NCI-H2227 (cell line): ENCODE measurements around the gene STK35.

Source experiments
- DNase-seq: peaks from one replicate; lab custom pipeline; 2025; ENCODE audit not compliant: unreplicated experiment; lab: John Stamatoyannopoulos, UW

STK35 gene

DNA sequence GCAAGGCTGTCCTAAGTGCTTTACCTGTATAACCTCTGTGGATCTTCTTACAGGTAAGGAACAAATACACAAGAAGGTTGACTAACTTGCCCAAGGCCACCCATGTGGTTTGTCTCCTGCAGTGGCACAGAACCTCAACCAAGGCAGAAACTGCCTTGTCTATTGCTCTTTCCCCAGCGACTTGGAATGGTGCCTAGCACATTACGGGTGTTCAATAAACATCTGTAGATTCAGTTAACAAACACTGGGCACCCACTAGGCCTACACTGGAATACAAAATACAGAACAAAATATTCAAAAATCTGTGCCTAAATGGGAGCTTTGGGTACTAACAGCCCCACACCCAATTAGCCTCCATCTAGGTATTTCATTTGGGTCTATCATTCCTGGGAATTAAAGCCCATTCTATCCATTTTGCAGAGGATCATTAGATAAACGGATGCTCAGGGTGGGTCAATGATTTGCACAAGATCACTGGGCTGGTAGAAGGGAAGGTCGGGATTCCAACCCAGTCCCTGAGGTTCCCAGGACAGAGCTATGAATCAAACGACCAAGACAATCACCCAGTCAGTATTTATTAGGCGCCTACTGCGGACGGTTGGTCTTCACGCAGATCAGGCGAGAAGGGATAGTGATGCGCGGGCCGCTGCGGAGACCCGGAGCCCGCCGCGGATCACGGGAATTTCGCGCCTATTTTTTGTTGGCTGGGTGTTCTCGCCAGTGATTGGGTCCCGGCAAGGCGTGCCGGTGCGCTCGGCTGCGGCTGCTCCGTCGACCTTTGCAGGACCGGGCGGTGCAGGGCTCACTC, at the start of gene STK35:
TSS of gene STK35 (plus strand) at position 771 of the 808 bp plus-strand sequence. CDS start 55 bp downstream, outside the sequence.
- peak; percentile 92 for DNase-seq

DNA sequence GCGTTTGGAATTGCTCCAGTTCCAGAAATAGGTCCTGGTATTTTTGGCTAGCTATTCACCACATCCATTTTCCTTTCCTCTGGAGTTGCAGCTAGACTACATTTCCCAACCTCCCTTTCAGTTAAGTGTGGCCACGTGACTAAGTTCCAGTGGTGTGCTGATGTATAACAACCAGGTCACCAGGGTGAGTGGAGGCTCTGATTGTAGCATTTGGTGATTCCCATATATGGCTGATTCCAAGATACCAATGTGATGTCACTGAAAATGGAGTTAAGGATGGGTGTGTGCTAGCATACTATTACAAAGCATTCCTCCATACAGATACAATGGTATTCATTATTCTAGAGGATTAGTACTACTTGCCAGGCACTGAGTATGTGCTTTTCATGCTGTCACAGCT, 49.7 kb upstream of the STK35 start:
- no peak for DNase-seq

DNA sequence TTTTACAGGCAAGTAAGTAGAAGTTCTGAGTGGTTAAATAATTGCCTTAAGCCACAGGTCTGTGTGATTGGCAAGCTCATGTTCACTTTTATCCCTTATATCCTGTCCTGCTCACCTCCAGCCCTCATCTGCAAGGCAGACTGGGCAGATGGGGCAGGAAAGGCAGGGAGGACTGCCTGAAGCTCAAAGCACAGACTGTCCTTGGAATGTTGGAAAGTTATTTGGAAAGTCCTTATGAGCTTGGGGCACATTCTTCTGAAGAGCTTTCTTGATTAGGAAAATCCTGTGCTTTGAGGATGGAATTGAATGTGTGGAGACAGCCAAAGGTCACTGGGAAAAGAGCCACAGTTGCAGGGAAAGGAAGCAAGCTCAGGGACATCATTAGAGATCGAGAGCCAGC, 48.9 kb upstream of the STK35 start:
- DNase-seq = no peak

DNA sequence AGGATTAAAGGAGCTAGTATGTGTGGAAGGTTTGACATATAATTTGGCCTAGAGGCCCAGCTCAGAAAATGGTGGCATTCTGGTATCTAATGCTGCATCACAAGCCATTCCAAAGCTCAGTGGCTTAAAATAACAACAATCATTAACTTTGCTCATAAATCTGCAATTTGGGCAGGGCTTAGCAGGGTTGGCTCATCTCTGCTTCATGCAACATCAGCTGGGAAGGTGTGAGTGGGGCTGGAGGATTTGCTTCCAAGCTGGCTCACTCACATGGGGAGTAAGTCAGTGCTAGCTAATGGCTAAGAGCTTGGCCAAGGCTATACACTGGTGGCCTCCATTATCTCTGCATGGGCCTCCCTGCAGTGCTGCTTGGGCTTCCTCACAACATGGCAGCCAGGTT, 48.0 kb upstream of the STK35 start:
- DNase-seq = no peak

DNA sequence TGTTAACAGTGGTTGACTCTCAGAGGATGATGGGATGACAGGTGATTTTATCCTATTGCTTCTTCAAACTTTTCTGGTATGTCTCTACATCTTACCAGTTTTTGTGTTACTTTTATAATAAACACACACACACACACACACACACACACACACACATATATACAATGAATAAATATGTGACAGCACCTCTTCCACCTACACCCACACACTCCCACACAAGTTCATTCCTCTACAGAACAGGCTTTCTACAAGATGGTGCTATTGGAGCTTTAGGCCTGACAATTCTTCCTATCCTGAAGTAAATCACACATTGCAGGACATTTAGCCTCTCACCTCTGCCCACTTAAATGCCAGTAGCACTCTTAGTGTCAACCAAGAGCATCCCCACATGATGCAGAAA, 46.7 kb upstream of the STK35 start:
- no peak for DNase-seq

DNA sequence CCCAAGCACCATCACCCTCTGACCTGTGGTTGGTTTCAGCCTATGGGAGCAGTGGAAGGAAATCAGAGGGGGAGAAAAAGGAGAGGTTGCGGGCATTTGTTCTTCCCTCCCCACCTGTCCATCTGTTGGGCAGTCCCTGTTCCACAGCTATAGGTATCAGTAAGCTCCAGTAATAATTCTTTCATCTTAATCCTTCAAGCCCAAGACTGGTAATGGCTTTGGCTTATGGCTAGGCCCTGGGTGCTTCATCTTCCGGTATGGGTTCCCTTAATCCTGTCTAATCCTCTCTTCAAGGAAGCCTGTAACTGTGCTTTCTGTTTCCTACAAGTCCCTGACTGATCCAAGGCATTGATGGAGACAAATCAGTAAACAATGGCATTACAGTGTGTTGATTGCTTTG, 42.2 kb upstream of the STK35 start:
- DNase-seq = no peak

DNA sequence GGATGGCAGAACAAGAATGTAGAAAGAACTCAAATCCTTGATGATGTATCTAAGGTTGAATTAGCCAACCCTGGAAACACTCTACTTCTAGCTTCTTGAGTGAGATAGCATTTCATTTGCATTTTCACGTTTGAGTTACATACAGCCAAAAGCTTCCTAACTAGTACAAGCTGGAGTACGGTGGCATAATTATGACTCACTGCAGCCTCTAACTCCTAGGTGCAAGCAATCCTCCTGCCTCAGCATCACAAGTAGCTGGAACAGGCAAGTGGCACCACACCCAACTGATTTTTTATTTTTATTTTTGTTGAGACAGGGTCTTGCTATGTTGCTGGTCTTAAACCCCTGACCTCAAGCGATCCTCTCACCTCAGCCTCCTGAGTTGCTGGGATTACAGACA, 36.5 kb upstream of the STK35 start:
- DNase-seq = no peak

DNA sequence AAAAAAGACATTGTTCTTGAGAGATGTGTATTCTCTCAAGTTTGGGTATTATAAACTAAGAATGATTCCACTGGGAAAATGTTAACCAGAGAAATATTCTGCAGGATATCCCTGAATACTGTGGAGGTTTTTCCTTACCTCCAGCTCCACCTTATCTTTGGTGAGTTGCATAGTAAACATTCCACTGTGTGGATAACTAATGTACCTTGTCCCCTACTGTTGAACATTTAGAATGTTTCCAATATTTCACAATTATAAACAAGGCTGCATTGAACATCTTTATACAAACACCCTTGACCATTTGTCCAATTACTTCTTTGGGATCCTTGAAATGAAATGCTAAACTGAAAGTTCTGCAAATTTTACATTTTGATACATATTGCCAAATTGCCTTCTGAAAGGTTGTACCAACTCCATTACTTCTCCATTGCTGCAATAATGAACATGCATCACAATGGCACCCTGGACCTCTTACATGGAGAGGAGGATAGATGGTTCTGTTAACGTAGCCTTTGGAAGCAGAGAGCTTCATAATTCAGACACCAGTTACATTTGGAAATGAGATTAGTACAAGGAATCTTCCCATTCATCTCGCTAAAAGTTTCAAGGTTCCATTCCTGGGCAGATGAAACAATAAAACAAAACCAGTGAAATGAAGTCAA, 35.0 kb upstream of the STK35 start:
- DNase-seq = no peak

DNA sequence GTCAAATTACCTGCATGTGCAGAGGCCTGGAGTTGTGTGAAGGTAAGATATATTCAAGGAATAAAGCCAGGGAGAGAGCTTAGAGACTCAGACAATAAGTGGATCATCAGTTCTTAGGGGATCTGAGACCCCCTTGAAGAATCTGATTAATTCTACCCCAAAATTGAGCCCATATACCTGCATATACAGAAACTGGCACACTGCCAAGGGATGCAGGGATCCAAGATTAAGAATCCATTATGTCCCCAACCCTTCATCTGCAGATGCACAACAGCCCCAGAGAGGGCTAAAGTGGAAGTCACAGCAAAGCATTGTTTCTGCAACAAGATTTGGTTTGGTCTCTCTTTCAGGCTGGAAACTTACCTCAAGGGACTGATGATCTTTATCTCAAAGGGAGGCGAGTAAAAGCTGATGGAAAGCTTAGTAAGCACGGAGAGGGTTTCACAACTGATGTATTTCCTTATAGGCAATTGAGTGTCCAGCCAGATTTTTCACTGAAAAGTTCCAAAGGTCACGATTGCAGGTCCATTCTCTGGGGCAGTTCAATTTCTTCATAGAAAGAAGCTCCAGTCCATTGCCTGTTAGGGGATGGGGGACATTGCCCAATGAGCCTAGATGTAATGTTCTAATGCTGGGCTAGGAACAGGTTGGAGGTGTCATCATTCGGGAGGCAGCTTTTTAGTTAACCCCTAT, 20.9 kb upstream of the STK35 start:
- DNase-seq = no peak

DNA sequence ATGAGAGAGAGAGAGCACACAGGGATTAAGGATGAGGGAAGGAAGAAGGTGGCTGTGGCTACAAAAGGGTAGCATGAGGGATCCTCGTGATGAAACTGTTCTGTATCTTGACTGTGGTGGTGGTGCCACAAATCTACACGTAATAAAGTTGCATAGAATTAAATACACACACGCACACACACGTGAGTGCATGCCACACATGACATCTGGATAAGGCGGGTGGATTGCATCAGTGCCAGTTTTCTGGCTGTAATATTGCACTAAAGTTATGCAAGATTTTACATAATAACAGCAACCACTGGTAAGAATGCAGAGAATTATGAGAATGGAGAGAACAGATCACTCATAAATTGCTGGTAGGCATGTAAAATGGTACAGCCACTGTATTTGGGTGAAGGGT, 16.9 kb upstream of the STK35 start:
- DNase-seq = no peak

DNA sequence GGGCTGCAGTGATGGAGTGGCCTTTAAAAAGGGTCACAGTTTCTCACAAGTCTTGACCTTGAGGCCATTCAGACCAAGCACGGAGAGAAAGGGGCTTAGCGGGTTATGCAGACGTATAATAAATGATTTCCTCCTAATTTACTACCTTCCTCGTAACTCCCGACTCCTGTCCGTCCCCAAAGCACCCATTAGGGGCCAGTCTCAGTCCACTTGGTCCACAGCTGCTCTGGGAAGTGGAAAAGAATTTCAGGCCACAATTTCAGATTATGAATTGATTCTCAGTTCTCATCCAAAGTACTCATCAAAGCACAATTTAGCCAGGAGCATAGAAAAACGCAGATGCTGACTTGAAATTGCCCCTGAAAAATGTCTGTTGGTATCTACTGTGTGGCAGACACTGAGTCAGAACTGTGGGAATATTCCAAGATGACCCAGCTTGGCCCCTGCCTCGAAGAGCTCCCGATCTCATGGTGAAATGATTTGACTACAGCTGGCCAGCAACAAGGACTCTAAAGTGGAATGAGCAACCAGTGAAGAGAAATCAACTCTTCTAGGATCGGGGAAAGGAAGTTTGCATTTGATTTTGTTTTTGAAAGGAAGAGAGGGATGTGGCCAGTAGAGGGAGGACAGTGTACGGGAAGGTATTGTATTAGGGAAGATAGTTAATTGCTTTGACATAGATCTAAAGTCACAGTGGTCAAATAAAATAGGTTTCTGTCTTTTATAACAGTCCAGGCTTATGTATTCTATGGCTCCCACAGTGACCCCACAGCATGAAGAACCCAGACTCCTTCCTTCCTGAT, 15.2 kb upstream of the STK35 start:
- DNase-seq = peak; percentile 16

DNA sequence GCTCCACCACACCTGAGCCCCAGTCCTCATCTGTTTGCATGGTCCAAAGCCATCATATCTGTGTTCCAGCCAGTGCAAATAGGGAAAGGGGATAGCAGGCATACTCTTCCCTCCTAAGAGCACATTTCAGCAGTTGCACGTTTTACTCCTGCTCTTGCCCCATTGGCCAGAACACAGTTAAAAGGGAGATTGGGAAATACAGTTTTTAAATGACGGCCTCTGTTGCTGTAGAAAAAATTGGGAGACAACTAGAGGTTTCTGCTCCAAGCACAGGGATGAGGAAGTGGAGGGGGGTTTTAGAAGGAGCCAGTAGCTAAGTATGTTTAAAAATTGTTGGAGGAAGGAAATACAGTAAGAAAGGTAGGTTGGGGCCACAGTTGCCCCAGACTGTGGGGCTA, 14.6 kb upstream of the STK35 start:
- no peak for DNase-seq

DNA sequence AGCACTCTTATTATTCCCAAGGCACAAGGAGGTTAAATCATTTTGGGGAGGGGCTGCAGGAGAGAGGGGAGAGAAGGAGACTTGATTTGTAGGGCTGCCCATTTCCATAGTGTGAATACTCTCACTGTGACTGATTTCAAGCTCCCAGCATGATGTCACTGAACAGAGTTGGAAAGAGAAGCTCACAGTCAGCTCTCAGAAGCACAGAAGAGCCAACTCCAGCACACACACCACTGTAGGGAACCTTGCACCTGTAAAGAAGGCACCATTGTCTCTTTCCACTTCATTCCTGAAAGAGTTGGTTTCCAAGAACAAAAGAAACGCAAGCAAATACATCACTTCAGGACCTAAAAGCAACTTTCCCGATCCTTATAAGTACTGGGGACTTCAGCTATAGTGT, 12.7 kb upstream of the STK35 start:
- no peak for DNase-seq

DNA sequence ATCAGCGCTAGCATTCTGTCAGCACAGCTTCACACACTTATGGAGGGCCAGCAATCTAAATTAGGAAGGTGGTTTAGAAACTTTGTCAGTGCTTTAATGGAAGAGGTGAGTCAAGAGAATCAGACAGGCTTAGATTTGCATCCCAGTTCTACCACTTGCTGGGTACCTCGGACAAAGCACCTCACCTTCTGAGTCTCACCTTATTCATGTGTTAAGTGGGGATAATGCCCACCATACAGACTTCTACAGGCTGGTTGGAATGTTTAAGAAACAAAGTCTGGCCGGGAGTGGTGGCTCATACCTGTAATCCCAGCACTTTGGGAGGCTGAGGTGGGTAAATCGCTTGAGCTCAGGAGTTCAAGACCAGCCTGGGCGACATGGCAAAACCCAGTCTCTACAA, 12.2 kb upstream of the STK35 start:
- DNase-seq = no peak

DNA sequence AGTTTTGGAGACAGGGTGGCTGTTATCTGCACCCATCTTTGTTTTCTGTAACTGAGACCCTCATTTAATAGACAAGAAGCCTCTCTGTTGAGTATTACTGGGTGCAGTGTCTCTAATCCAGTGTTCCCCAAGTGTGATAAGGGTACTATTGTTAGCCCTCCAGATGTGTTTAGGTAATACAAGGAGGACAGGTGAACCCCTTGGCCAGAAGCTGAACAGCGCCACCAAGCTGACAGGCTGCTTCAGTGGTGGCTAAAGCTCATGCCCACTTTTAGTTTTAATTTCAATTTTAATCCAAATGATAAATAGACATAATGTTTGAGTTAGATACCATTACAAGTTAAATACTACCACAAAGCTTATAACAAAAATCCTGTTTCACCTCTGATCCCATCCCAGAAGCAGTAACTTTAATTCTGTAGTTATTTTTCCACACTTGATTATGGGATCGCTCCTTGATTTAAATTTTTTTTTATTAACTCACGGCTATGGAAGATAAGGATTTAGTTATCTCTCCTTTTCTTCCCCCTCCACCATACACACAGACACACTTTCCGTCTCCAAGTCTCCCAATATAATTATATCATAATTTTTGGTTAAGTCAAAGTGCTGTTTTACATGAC, 8.4 kb upstream of the STK35 start:
- DNase-seq = peak; percentile 19

DNA sequence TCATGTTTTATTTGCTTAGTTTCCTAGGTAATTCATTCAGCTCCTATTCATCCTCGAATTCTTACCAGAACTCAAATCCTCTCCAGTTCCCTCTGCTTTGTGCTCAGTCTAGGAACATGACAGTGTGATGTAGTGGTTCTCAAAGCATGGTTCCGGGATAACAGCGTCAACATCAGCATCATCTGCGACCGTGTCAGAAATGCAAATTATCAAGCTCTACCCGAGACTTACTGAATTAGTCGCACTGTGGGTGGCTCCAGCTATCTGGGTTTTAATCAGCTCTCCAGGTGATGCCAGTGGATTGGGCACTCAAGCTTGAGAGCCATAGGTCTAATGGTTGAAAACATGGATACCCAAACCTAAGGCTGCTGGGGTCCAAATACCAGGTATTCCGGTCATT, 7.7 kb upstream of the STK35 start:
- DNase-seq = no peak

DNA sequence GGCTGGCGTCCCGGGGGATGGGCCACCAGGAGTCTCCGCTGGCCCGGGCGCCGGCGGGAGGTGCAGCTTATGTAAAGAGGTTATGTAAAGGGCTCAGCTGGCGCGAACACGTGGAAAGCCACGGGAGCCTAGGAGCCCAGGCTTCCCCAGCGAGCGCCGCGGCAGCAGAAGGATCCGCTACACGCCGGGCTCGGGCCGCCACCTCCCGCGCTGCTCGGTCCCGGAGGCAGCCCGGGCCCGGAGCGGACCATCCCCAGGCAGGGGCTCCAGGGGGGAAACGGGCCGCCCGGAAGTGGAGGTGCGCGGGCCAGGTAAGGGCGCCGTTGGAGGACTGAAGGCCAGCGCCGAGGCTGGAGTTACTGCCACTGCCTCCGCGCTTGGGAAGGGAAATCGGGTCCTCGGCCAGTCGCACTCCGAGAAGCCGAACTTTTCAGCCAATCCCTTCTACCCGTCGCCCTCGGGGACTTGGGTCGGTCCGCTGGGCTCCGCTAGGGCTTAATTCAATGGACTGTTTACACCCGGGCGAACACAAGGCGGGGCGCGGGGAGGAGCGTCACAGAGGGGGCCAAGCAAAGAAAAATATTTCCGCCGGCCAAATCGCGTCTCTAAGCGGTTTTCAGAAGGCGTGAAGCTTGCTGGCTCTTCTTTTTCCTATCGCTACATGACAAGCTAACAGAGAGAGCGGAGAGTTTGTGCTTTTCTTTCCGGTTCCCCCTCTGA, 398 bp downstream of the STK35 start:
- DNase-seq = peak; percentile 94

DNA sequence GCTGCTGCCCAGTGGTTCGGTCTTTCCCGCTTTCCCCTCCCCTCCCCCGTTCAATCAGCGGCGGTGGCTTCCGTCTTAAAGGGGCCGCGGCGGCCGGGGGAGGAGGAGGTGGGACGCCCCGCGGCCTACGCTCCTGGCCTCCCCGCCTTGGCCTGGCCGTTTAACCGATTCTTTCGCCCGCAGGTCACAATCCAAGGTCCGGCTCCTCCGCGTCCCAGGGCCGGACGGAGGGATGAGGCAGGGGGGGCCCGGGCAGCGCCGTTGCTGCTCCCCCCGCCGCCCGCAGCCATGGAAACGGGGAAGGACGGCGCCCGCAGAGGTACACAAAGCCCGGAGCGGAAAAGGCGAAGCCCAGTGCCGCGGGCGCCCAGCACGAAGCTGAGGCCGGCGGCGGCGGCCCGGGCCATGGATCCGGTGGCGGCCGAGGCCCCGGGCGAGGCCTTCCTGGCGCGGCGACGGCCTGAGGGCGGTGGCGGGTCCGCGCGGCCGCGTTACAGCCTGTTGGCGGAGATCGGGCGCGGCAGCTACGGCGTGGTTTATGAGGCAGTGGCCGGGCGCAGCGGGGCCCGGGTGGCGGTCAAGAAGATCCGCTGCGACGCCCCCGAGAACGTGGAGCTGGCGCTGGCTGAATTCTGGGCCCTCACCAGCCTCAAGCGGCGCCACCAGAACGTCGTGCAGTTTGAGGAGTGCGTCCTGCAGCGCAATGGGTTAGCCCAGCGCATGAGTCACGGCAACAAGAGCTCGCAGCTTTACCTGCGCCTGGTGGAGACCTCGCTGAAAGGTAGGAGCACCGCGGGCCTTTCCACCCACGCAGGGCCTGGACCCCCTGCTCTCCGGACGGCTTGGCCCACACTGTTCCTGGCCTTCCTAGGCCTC, 1.2 kb downstream of the STK35 start:
- DNase-seq = peak; percentile 94

DNA sequence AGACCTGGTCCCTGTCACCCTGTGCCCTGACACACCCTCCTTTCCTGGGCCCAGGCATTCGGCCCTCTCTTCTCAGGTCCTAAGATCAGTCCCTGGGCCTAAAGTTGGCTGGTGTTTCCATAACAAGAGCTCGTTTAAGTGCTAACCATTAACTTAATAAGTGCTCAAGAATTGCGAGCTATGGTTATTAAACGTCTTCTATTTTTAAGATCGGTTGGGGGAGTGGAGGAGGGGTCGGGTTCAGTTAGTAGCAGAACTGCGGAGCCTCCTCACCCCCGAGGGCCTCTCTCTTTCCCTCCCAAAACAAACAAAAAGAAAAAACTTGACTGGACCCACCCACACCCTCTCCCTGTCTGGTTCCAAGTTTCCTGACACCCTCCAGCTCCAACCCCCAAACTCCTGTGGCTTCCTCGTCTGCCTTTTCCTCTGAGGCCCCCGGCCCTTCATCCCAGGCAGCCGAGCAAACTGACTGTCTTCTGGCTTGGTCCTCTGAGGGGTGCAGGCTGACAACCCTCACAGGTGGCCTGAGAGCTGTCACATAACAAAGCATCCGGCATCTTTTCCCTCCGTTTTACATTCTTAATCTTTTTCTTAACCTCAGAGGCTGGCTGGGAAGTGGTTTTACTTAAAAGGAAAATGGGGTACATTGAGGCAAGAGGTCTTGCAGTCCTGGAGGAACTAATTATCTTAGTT, 2.0 kb downstream of the STK35 start:
- DNase-seq = peak; percentile 42
